NCI-H446 (cell line): ENCODE measurements around the gene MNS1.
A peak's percentile ranks its signal among the peaks of the same experiment; 100 is the strongest.
"Not testable (repeated sequence)": the region's sequence is repeated elsewhere in the genome, so short reads cannot be mapped to it uniquely, and the experiment has no call there.

Source experiments
- DNase-seq, 2 experiments: peaks; one replicate each; lab custom pipeline; 2025; lab: John Stamatoyannopoulos, UW

The MNS1 gene

DNA sequence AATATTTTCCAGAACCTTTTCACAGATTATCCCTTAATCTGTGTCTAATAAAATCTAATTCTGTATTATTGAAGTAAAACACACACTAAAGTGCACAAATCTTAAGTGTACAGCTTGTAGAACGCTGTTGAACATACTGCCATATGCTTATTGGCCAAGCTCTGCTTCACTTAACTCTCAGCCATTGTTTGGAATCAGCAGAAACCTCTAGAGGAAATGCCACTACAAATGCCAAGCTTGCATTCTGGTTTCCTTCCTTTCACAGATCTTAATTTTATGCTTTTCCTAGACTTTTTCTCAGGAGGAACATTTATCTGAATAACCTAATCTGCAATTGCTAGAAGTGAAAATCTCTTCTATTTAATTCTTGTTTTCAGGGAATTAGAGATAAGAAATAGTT, 10.1 kb downstream of the MNS1 start:
- DNase-seq = no peak

DNA sequence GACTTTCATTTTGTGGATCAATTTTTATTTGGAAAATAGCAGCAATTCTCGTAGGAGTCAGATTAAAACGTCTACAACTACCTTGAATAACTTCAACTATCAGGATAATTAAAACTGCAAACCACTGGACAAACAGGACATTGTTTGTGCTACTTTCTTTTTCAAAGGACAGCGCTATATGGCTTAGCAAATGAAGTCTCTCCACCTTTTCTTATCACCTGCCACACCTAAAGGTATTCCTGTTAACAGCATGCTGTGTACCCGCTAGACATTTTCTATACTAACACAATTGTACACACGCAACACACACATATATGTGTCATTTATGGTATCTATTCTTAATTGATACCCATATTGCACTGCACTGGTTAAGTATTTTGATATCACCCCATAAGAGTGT, 19.2 kb downstream of the MNS1 start:
- no peak for DNase-seq

DNA sequence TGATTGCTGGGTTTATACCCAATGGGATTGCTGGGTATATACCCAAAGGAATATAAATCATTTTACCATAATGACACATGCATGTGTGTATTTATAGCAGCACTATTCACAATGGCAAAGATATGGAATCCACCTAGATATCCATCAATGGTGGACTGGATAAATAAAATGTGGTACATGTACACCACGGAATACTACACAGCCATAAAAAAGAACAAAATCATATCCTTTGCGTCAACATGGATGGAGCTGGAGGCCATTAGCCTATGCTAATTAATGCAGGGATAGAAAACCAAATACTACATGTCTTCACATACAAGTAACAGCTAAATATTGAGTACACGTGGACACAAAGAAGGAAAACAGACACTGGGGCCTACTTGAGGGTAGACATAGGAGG, 22.6 kb downstream of the MNS1 start:
- DNase-seq = no peak

DNA sequence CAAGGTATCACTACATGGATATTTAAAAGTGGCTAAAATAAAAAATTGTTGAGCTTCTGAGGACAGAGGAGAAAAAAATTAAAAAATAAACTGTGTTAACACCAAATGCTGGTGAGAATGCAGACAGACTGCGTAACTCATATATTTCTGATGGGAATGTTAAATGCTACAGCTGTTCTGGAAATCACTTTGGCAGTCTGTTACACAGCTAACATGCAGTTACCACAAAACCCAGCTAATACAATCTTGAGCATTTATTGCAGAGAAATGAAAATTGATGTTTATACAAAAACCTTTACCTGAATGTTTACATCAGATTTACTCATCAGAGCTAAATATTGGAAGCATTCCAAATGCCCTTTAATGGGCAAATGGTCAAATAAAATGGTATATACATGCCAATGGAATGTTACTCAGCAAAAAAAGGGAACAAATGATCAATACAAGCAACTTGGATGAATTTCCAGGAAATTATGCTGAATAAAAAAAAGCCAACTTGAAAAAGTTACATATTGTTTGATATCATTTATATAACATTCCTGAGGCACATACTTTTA, 24.6 kb downstream of the MNS1 start:
- no peak for DNase-seq

DNA sequence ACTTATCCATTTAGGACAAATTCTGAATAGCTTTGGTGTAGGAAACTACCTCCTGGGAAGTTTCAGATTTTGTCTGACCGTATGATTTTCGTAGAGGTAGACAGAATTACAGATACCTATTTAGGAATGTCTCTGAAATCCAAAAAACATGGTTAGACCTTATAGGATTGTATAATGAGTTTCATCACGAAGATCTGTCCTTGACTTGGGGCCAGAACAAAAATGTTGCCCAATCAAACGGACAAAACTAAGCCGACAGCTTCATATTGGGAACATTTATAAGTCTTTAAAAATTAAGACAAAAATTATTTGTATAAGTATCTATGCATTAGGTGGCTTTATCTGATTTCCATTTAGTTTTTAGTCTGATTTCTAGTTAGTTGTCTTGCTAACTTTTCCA, 32.6 kb downstream of the MNS1 start:
- DNase-seq = no peak

DNA sequence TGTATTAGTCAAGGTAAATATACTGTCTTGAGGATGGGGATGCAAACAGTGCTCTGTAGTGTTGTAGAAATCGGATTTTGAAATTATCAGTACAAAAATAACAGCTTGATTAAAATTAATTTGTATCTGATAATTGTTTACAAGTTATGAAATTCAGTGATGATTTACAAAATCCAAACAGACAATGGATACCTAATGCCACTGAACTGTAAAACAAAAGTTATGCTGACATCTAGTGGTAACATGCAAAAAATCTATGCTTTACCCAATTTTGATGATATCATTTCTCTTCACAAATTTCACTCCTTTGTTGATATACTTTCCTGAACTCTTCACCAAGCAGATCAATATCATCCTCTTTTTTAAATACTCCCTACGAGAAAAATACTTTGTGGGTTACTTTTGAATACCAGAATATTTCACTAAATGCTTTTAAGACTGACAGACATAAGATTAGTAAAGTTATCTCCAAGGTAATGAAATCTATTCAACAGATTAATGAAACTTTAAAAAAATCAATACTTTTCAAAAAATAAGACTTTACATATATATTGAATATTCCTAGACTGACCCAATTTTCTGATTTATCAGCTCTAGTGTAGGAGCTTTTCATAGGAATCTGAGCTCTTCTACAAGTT, 36.0 kb downstream of the MNS1 start:
- DNase-seq = peak; percentile 3 to 16

DNA sequence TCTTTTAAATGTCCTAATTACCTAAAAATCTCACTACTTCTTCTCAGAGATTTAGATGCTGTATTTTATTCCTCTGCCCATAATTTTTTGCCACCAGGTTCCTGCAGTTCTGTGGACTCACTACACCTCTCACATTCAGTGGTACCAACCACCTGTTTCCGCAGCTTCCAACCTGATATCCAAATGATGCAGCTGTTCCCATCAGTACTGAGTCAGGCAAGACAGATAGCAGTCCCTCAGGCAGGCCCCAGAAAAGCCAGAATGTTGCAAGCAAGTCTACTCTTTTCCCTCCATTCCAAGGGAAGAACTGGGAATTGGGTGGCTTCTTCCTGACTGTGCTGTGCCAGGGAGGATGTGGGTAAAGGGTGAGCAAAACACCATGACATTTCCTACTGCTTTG, 39.0 kb downstream of the MNS1 start:
- no peak for DNase-seq

DNA sequence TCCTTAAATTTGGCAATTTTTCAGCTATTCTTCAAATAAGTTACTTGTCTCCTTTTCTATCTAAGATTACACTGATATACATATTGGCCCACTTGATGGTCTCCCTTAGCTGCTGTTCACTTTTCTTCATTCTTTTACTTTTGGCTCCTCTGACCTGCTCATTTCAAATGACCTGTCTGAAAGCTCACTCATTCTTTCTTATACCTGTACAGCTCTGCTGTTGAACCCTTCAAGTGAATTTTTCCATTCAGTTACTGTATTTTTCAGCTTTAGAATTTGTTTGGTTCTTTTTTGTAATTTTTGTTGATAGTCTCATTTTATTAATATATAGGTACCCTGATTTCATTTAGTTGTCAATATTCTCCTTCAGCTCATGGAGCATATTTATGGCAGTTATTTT, 39.7 kb downstream of the MNS1 start:
- no peak for DNase-seq

DNA sequence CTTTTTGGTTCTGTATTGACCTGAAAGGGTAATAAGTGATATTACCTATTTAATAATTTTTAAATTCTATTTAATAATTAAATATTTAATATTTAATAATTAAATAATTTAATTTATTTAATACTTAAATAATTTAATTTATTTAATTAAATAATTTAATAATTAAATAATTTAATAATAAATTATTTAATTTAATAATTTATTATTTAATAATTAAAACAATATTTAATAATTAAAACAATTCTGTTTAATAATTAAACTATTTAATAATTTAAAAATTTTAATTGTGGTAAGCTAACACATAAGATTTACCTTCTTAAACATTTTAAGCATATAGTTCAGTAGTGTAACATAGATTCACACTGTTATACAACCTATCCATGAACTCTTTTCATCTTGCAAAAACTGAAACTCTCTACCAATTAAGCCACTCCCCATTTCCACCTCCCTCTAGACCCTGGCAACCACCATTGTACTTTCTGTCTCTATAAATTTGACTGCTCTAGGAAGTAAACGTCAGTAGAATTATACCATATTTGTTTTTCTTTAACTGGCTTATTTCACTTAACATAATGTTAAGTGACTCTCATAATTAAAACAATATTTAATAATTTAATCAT, 51.7 kb downstream of the MNS1 start:
- not testable (repeated sequence) for DNase-seq

DNA sequence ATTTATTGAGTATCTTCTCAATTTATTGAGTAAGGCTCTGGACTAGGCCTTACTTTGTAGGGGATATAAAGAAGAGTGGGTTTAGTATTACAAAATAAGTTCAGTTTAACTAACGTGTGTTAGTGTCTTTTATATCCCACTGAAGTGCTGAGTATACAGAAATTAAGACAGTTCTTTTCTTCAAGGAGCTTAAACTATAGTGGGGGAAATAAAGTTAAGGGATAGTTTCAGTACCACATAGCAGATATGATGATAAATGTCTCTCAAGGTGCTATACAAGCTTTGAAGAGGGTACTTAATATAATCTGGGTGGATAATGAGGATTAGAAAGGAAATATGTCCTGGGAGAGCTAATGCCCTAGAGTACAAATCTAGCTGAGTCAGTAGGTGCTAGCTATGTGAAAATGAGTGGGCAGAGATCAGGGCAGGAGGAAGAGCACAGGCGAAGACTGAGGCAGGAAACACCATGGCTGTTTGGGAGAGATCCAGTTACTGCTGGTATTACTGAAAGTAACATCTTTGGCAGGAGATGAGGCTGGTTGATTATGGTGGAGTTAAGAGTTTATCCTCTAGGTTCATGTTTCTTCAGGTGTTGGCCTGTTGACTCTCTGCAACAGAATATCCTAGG, 53.7 kb downstream of the MNS1 start:
- DNase-seq = no peak

DNA sequence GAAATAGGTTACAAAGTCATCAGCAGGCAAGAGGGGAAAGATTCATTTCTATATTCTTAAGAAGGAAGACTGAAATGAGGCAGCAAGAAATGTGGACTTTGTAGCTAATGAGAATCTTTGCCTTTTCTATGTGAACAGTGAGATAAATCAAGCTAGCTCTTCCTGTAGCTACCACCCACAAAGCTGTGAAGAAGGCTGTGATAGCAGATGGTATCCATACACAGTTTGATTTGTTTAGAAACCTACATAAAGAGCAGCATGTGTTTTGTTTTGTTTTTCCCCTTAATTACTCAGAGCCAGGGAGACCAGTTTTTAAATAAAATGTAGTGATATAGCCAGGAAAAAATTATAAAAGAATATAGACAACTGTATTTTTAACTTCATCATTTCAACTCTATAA, 54.2 kb downstream of the MNS1 start:
- no peak for DNase-seq

DNA sequence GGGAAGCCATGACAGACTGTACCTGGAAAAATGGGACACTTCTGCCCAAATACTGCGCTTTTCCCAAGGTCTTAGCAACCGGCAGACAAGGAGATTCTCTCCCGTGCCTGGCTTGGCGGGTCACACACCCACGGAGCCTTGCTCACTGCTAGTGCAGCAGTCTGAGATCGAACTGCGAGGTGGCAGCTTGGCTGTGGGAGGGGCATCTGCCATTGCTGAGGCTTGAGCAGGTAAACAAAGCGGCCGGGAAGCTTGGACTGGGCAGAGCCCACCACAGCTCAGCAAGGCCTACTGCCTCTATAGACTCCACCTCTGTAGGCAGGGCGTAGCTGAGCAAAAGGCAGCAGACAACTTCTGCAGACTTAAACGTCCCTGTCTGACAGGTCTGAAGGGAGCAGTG, 65.7 kb downstream of the MNS1 start:
- not testable (repeated sequence) for DNase-seq

DNA sequence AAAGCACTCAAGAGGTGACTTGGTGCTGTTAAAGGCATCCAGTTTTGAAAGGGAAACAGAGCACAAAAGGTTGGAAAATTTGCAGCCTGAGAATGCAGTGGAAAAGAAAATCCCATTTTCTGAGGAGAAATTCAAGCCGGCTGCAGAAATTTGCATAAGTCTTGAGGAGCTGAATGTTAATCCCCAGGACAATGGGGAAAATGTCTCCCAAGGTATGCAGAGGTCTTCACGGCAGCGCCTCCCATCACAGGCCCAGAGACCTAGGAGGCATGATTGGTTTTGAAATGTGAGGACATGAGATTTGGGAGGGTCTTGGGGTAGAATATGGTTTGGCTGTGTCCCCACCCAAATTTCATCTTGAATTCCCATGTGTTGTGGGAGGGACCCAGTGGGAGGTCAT, 67.6 kb downstream of the MNS1 start:
- not testable (repeated sequence) for DNase-seq

DNA sequence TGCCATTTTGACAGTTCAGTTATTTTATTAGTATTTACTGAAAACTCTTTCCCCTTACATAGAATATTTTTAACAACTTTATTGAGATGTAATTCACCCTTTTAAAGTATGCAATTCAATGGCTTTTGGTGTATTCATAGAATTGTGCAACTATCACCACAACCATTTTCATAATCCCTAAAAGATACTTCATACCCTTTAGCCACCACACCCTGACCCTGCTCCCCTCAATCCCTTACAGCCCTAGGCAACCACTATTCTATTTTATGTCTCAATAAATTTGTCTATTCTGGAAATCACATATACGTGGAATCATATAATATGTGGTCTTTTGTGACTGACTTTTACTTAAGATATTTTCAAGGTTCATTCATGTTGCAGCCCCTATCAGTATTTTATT, 70.0 kb downstream of the MNS1 start:
- DNase-seq = no peak

DNA sequence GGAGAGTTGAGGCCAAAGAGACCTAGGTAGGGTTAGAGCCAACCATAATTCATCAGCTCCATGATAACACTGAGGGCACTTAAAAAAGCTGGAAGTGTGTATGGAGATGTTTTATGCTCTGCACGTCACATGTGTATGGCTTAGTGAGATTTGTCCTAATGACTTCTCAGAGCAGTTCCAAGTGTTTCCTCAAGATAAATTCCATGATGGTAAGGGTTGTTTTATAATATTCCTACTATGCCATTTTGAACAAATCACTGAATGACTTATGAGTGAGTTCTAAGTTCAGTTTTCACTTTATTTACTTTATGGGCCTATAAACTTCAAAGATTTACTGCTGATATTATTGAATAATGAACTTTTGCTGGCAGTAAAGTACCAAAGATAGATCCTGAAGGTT, 71.7 kb downstream of the MNS1 start:
- no peak for DNase-seq

DNA sequence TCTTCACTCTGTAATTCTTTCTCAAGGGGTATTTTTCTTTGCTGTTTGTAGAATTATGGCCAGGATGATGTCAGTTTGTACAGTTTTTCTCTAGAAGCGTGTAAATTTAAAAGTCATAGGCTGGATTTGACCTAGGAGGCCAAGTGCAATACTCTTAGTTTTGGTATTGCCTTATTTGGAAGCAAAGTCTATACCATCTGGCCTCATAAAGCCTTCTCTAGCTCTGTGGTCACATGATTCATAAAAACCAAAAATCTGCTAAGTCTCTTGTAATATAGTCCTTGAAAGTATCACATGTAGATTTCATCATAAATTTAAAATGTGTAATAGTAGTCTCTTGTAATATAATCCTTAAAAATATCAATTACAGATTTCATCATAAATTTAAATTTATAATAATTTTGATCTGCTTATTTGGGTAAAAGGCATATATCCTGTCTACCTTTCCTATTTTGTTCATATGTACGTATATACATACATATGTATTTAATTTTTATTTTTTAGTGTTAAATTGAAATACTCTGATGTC, 74.1 kb downstream of the MNS1 start:
- no peak for DNase-seq

DNA sequence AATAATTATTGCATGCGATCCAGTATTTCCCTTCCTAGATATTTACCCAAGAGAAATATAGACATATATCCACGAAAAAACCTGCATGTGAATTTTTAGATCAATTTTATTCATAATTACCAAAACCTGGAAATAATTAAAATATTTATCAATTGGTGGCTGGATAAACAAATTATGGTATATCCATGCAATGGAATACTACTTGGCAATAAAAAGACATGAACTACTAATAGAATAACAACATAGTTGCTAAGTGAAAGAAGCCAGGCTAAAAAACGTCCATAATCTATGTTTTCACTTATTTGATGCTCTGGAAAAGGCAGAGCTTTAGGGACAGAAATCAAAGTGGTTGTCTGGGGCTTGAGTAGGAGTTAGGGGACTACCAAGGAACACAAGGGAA, 79.0 kb downstream of the MNS1 start:
- DNase-seq = no peak

DNA sequence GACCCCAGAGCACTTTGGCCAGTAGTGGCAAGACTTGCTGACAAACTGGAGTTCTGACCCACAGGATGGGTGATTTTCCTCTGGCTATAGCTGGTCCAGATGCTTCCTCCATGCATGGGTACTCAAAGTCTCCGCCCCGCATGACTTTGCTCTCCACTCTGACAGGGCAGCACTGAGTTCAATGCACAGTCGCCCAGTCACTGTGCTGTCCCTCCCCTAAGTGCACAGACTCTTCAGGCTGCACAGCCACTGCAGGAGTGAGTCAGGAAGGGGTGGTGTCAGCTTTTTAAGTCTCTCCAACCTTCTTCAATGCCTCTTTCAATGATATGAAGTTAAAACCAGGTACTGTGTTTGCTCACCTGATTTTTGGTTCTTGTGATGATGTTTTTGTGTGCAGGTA, 81.9 kb downstream of the MNS1 start:
- no peak for DNase-seq
